Activated naive CD8-positive, alpha-beta T cell treated with anti-CD3 and anti-CD28 coated beads, Interleukin-2, amount 50 U/mL, for 16 hours (primary cell): ENCODE data around the gene DOCK2.

Experiments
- DNase-seq: peaks from one replicate; pipeline ENCODE4 v3.0.0-alpha.2; 2020; ENCODE audit warnings: low read depth, low spot score

The DOCK2 gene

GRCh38 chr5:169901896-169902295 lies 264.8 kb downstream of the DOCK2 start:
- no peak for DNase-seq

- DNase-seq: no peak
Observed at GRCh38 chr5:169904059-169904458, 267.0 kb downstream of the DOCK2 start.

- no peak for DNase-seq
Observed at GRCh38 chr5:169904508-169904907, 267.4 kb downstream of the DOCK2 start.

DNA sequence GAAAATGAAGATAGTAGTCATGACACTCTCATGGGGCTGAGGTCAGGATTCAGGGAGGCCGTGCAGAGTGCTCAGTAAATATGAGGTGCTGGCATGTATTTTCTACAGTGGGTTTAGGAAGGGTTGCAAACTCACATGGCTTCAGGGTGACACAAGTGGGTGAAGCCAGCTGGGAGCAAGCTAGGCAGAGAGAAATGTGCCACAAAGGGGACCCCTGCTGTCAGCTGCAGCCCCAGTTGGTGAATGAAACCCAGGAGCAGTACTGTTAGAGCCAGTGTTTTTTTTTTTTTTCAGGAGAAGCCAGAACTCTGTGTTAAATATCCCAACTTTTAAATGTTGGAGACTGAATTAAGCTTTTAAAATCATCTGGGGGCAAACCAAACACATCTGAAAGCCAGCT lies 267.9 kb downstream of the DOCK2 start:
- DNase-seq: no peak

DNA sequence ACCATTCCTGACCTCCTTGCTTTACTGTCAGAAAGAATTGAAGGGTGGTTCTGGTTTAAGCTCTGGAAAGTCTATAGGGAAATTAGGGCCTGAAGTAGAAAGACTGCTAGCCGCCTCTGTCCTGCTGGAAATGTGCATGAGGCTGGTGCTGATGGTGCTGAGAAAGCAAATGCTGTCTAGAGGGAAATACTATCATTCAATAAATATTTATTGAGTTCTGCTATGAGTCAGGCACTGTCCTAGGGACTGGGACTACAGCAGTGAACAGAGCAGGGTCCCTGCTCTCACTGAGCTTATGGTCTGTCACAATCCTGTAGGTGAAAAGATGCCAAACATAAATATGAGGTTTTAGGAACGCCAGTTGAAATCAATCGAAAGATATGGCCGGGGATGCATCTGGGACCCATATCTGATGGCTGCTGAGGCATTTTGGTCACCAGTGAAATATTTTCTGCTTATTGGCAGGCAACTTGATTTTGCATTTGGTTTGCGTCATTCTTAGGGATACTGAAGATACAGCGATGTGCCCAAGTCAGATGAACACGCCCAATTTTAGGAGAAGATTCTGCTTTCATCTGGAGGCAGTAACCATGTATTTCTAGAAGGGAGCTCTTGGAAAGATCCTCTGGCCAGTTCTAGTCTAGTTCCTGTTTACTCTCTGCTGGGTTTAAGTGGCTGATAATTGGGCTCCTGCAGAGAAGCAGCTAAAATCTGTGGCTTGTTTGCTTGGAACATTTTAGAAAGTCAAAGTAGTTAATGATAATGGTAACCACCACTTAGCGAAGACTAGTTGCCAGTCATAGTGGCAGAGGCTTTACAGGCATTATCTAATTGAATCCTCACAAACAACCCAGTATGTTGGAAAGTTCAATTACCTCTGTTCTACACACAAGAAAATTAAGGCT lies 269.9 kb downstream of the DOCK2 start:
- no peak for DNase-seq

- DNase-seq: no peak
Observed at GRCh38 chr5:169908864-169909263, 271.8 kb downstream of the DOCK2 start.

- DNase-seq: no peak
Observed at GRCh38 chr5:169909945-169910344, 272.9 kb downstream of the DOCK2 start.

GRCh38 chr5:169910393-169910792 lies 273.3 kb downstream of the DOCK2 start:
- no peak for DNase-seq

DNA sequence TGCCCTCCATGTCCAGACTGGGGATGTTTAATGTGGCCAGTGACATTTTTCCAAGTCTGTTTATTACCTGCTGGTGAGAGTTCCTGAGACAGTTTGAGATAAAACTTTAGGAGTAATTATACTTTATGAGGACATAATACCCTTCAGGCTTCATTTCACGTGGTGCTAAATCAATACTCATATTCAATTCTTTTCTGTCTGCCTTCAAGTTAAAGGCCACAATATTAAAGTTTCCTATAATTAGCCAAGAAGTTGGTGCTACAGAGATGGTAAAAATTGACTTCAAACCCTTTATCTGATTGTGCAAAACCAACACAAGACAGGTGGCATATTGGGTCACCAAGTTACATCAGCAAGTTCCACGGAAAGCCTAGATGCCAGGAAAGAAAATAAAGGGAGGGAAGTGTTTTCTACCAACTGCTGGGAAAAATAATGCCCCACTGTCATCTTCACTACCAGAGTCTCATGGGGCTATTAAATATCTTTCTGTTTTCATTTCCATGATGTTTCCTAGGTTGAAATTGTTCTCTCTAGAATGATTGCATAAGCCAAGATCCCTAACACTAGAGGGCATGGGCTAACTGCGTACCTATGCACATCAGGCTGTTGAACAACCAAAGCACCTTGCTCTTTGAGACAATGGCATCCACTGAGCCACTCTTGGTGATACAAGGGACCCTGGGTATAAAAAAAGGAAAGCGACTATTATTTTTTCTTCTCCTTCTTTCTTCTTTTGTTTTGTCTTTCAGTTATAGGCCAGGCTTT lies 274.6 kb downstream of the DOCK2 start:
- no peak for DNase-seq

- no peak for DNase-seq
Observed at GRCh38 chr5:169913479-169913878, 276.4 kb downstream of the DOCK2 start.

- DNase-seq: no peak
Observed at GRCh38 chr5:169914766-169915165, 277.7 kb downstream of the DOCK2 start.

DNA sequence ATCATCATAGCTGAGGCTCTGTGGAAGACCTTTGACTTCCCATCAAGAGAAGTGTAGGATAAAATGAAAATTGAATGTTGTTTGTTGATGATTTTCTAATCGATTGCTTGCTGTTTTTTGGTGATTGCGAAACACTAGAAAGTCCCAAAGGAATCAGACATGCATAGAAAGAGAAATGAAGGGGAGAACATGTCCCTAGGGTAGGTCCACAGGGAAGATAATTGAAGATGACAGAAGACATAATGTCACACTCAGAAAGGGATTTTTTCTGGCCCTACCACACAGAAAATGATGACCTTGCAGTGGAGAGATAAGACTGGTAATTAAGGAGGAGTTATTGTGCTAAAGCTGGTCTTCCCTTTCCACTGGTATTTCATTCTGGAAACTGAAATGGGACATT lies 280.4 kb downstream of the DOCK2 start:
- no peak for DNase-seq

DNA sequence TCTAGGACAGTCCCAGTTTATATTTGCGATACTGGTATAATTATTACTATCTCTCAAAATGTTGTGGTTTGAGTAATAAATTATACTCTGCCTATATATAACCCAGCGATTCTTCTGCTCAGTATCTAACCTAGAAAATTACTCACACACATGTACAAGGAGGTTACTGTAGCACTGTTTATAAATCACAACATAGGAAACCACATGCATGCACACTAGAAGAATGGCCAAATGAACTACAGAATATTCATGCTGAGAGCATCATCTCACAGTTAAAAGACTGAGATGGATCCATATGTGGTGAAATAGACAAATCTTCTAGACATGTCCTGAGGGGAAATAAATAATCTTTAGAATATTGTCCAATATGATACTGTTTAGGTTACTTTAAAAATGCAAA lies 281.2 kb downstream of the DOCK2 start:
- no peak for DNase-seq

DNA sequence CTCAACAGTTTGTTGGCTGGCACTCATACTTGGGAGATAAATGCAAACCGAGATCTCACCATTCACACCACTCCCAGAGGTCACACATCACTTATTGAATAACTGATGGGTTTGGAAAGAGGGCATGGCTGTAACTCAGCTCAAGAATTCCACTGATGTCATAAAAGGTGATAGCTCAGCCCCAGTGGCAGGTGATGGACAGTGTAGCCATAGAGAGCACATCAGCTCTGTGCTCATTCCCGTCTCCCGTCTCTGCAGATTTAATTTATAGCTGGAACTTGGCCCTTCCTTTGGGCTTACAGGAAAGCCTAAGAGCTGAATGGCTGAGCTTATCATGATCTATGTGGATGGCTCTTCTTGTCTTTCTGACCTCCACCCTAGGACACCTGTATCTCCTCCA lies 283.4 kb downstream of the DOCK2 start:
- no peak for DNase-seq

- no peak for DNase-seq
Observed at GRCh38 chr5:169921384-169921783, 284.3 kb downstream of the DOCK2 start.

DNA sequence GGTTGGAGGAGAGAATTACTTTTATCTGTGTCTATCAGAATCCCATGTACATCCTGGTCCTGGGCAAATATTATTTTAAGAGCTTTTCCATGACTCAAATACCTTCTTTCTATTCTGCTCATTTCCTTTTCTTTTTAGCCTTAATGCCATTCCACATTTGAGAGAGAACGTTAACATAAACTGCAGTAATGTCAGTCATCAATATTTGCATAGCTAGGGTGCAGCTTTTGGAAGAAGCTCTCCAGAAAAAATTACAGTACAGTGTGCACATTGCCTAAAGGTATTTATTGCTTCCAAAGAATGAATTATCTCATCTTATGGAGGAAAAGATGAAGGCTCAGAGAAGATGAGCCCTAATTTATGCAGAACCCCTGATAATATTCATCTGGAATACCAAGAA lies 284.9 kb downstream of the DOCK2 start:
- DNase-seq: no peak

DNA sequence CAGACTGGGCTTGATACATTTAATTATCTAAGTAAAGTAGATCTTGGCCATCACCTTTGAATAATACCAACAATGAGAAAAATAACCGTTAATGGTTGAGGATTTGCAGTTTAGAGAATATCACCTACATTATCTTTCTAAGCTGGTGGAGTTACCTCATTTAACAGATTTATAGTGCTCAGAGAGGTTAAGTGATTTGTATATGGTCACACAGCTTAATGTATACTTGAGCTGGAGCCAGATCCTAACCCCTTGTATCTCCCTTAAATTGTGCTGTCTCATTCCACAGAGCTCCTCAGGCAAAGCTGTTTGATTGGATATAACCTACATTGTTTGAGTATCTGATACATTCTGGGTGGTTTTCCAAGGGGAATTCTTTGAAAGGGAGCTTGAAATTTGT lies 285.4 kb downstream of the DOCK2 start:
- no peak for DNase-seq

GRCh38 chr5:169923988-169924387 lies 286.9 kb downstream of the DOCK2 start:
- DNase-seq: no peak

DNA sequence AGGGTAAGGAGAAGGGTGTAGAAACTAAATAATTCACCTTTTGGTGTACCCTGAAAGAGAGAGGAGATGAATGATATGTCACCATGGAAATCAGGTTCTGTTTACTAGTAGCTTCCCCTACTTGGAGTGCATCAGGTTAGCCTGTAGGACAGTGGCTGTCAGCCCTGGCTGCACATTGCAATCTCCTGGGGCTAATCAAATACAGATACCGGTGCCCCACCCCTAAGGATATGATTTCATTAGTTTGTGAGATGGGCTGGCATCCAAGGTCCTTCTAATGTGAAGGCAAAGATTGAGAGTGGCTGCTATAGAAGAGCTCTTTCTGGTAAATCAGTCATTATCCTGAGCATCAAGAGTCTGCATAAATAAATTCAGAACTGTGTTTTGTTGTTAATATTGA lies 296.1 kb downstream of the DOCK2 start:
- DNase-seq: no peak

GRCh38 chr5:169933616-169934015 lies 296.5 kb downstream of the DOCK2 start:
- no peak for DNase-seq

DNA sequence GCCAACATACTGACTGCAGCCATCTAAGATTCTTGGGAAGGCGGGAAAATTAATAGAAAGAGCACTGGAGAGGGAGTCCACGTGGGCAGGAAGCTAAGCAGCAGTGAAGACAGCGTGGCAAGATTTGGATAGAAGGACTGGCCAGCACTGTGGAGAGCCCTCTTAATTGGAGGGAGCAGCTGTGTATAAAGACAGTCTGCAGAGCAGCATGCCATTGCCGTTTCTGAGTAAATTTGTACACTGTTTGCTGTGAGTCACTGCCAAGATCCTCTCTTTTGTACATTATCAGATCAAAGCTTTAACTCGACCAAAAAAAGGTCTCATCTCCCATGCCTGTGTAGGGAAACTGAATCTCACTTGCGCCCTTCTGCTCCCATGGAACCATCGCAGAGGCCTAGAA lies 297.9 kb downstream of the DOCK2 start:
- DNase-seq: no peak

GRCh38 chr5:169935762-169936161 lies 298.7 kb downstream of the DOCK2 start:
- no peak for DNase-seq

- DNase-seq: no peak
Observed at GRCh38 chr5:169938439-169938838, 301.4 kb downstream of the DOCK2 start.
